GM18520 (cell line): Measurements from ENCODE around the gene NEXN.
"Not testable (repeated sequence)": the region's sequence is repeated elsewhere in the genome, so short reads cannot be mapped to it uniquely, and the experiment has no call there.

Experiments used
- ATAC-seq: cut with Tn5 transposase; IDR thresholded peaks from one replicate; pipeline ENCODE4 v1.9.1; 2021; ENCODE audit not compliant: unreplicated experiment

NEXN gene

DNA sequence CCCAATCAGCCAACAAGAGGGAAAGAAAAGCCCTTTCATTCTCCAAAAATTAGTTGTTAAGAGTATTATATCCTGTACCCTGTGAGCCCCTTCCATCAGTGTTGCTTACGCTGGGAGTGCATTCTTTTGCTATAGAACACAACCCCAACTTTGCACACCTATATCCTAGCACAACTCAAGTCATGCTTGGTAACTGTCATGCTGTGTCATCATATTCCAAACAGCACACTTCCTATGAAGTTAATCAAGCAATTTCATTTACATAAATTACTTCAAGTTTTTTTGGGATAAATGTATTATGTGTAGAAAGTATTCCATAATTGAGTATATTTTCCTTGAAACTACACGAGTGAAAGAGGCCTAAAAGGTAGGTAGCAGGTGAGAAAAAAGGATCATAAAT, 70.4 kb downstream of the NEXN start:
- ATAC-seq: no peak

GRCh38 chr1:77961392-77961791, 73.0 kb downstream of the NEXN start:
- ATAC-seq: no peak

DNA sequence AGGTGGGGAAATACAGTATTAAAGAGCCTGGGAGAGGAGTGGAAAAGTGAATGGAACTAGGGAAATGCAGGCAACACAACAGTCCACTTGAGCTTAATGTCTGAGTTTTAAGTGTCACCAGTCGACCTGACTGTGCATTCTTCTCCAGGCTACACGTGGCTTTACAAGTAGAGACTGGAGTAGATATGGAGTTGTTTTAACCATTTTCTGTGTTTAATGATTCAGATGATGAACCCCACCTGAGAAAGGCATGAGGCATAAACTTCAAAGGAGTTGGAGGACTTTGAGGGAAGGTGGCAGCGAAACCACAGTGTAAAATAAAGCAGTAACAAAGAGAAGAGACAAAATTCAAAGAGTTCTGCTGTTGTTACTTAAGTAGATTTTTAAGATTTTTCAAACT, 77.9 kb downstream of the NEXN start:
- ATAC-seq: no peak

- ATAC-seq: no peak
Observed at GRCh38 chr1:77970192-77970591, 81.8 kb downstream of the NEXN start.

GRCh38 chr1:77972080-77972479, 83.7 kb downstream of the NEXN start:
- ATAC-seq: no peak

GRCh38 chr1:77975386-77975785, 87.0 kb downstream of the NEXN start:
- no peak for ATAC-seq

GRCh38 chr1:77975907-77976306, 87.5 kb downstream of the NEXN start:
- ATAC-seq: no peak

- ATAC-seq: no peak
Observed at GRCh38 chr1:77976433-77977076, 88.1 kb downstream of the NEXN start.

GRCh38 chr1:77977989-77978292, 89.5 kb downstream of the NEXN start:
- ATAC-seq: peak; percentile 1

DNA sequence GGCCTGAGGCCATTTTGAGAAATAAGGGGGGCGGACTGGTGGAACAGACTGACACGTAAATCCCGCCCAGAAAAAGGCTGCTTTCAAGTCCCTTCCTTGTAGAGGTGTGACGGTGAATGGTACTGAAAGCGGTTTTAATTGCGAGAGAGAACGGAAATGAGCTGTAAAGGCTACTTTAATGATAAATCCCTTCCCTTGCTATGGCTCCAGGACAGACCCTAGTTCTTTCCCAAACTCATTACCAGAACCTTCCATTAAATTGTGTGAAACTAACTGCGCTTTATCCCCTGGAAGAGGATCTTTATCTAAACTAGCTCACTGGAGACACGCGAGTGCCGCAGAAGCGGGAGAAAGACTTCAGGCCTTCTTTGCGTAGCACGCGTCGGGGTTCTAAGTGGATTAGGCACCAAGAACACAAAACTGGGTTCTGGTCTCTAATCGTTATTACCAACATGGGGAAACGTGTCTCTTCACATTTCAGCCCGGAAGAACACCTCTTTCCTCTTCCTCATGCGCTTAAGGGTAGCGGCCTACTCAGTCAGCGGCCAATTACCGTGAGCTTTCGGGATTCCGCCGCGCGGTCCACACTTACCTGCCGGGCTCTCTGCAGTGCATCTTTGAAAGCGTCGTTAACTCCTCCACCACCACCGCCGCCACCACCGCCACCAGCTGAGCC, 90.0 kb downstream of the NEXN start:
- peak; percentile 58 for ATAC-seq

GRCh38 chr1:77978969-77979876, 90.8 kb downstream of the NEXN start, which contains the start of gene FUBP1:
TSS of gene FUBP1 (minus strand) at chr1:77979072. CDS start at chr1:77979004, 68 bp downstream.
- ATAC-seq: peak; percentile 55

DNA sequence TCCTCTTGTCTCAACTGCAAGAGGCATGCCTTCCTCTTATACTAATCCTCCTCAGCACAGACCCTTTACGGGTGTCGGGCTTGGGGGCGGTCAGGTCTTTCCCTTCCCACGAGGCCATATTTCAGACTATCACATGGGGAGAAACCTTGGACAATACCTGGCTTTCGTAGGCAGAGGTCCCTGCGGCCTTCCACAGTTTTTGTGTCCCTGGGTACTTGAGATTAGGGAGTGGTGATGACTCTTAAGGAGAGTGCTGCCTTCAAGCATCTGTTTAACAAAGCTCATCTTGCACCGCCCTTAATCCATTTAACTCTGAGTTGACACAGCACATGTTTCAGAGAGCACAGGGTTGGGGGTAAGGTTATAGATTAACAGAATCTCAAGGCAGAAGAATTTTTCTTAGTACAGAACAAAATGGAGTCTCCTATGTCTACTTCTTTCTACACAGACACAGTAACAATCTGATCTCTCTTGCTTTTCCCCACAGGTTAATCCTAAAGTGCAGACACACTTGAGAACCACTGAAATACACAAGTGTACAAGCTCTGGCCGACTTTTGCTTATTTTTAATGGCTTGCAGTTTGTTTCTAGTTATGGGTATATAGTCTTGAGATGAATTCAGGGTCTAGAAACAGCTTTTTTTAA, 95.0 kb downstream of the NEXN start:
- not testable (repeated sequence) for ATAC-seq

- ATAC-seq: no peak
Observed at GRCh38 chr1:77983997-77984355, 95.6 kb downstream of the NEXN start.

DNA sequence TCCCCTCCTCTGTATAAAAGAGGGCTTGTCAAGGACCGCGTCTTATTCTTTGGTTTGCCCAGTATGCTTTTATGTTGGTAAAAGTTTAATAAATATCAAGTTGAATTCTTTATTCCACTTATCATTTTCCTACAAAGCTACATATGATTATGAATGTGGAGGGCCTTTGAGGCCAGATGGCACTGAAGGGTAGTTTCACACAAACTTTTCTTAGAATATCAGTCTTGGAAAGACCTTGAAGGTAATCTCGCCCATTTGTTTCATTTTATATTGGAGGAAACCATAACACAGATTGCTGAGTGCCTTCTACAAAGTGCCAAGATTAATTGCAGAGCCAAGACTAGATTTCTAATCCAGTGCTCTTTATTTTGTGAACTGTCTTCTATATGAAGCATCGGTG, 96.2 kb downstream of the NEXN start:
- no peak for ATAC-seq

GRCh38 chr1:77986810-77987209, 98.4 kb downstream of the NEXN start:
- ATAC-seq: no peak

GRCh38 chr1:77987919-77988318, 99.5 kb downstream of the NEXN start:
- ATAC-seq: no peak

GRCh38 chr1:77989744-77990143, 101.3 kb downstream of the NEXN start:
- ATAC-seq: no peak

DNA sequence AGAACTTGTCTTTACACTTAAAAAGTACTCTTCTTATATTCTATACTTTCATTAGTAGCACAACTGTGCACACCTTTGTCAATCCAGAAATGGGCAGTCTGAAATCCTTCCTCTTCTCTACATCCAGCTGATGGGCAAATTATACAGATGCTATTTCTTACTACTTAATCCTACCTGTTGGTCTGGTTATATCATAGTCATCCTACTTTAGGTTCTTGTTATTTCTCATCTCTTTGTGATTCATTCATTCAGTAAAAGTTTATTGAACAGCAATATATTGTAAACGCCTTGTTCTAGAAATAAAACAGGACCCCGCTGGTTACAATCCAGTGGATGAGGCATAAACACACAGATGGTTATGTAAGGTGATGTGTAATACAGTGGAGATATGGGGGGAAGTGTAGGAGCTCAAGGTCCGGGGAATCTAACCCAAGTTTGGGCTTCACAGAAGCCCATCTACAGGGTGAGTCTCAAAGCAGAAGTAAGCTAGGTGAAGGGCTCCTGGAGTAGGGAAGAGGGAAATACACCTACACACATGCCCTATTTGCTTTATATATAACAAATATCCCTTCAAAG, 102.3 kb downstream of the NEXN start:
- no peak for ATAC-seq

GRCh38 chr1:77991638-77992037, 103.2 kb downstream of the NEXN start:
- no peak for ATAC-seq
